Dermis blood vessel endothelial cell (primary cell): Measurements from ENCODE around the gene ABCA4. TPM values are rescaled to one million over a fixed set of nuclear protein-coding genes. Genes with fewer than 3 reads are reported as not detected.

Experiments used
- DNase-seq: peaks from one replicate; pipeline ENCODE4 v3.0.0; 2010
- total RNA-seq: library from RNA; depleted of rRNA; stranded (reverse); fragments of >200 nt; gene quantifications from 2 replicates; pipeline ENCODE4 v1.2.3, GENCODE V29; 2014

Gene ABCA4
- total RNA-seq, 1 donor from 2014 or later = 113 TPM

DNA sequence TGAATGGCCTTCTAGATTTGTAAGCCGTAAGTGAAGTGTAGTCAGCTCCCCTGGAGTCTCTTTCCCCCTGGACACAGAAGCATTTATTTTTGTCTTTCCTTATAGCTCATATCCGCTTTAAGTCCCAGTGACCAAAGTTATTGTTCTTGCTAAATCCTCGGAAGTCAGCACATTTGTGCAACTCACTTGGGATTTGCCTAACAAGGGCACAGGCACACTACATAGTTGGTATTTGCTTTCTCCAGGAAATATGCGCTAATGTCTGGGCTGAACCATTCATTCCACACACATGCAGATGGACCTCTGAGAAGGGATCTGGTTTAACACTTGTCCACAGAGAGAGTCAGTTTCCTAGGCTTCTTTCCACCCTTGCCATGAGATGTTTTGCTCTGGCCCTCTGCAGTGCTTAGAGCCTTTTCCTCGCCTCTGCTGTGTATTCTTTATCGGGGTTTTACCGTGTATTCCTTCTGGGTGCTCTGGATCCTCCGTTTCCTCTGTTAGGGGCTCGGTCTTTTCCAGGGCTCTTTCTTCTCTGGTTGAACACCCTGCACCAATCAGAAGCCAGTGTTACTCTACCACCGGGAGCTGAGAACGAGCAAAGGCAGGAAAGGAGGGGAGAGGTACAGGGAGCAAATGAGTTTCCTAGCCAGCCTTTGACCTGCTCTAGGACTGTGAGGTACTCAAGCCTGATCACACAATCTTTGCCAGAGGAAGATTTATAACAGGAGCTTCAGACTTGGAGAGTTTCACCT lies 72.4 kb downstream of the ABCA4 start:
- DNase-seq = peak; percentile 99

GRCh38 chr1:94047949-94048348 lies 73.0 kb downstream of the ABCA4 start:
- peak; percentile 57 for DNase-seq

DNA sequence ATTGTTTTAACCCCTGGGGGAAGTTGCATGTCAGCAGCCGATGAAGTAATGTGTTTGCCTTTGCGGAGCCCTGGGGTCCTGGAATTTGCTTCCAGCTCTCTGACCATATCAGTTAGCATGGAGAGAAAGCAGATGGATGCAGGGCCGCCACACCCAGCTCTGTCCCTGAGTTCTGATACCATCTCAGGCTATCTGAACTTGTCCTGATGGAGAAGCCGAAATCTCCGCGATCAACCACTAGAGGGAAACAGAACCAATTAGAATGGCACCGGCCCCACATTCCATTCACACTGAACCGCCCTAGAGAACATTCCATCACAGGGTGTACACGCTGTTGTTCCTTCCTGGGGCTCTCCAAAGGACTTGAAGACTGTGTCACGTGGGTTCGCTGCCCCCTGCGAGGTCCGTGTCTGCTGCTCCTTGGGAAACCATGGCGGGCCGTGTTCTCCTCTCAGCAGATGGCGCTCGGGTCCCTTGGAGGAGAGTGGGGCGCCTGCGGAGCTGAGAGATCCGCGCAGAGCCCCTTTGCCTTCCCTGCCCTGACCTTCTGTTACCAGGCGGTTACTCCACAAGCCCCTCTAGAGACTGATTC lies 75.4 kb downstream of the ABCA4 start:
- DNase-seq = peak; percentile 100

- DNase-seq = no peak
Measured at GRCh38 chr1:94044891-94045290, 76.1 kb downstream of the ABCA4 start.

- peak; percentile 73 for DNase-seq
Measured at GRCh38 chr1:94044290-94044790, 76.6 kb downstream of the ABCA4 start.

- DNase-seq = no peak
Measured at GRCh38 chr1:94043738-94044289, 77.1 kb downstream of the ABCA4 start.

DNA sequence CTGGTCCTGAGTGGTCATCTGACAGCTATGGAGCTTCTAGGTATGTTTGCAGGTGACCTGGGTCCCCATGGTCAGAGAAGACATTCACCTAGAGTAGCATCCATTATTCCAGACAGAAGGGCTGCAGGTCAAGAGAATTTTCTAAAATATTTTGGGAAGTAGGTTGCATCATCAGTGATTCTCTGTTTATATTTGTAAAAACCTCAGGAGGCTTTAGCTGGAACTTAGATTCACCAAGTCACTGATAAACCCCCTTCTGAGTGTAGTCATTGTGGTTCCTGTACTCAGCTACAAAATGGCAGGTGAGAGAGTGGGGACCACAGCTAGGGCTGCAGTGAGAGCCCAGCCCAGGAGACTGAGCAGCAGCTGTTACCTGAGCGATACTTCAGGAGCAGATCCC lies 78.6 kb downstream of the ABCA4 start:
- DNase-seq = no peak

GRCh38 chr1:94039871-94040569 lies 80.9 kb downstream of the ABCA4 start:
- DNase-seq = no peak

GRCh38 chr1:94039514-94039870 lies 81.5 kb downstream of the ABCA4 start:
- DNase-seq = peak; percentile 96

DNA sequence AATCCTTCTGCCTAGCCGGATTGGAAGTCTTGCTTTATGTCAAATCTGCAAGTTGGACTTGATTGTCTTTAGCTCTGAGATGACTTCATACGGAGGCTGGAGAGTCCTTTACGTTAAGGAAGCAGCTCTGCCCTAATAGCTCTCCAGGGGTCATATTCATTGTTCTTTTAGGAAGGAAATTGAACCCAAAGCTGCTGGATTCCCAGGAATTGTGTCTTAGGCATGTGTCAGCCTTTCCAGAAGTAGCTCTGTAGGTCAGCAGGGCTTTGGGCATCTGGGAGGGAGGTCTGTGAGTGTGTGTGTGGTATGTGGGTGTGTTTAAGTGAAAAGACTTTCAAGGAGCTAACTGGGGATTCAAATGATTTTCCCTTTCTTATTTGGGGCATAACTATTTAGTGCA lies 82.4 kb downstream of the ABCA4 start:
- DNase-seq = peak; percentile 100

DNA sequence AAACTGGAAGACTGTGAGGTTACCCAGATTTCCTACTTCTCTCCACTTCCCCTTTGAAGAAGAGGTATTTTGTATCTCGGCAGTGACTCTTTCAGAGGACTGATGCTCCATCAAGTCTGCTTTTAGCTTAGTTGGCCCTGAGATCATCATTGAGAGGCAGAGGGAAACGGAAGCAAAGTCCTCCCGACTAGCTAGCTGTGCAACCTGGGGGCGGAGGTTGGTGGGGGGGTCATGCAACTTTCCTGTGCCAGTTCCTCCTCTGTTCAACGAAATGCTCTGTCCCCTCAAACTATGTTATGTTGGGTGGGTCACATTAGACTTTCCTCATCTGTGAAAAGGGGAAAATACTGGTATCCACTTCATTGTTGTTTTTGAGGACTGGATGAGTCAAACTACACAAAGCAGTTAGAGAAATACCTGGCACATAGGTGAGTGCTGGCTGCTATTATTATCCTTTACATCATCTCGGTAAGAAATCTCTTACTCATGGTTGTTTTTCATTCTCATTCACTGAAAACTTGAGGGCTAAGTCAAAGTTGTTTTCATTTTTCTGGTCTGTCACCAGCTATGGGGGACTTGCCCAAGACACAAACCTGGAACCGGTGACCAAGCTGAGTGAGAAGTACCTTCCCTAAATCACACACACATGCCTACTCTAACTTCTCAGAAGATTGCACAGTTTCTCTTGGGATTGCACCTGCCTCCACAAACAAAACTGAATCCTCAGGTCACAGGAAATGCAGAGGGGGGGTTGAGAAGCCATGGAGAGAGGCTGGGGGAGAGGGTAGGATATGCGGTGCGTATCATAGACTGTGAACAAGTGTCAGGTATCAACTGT lies 83.3 kb downstream of the ABCA4 start:
- peak; percentile 59 for DNase-seq

DNA sequence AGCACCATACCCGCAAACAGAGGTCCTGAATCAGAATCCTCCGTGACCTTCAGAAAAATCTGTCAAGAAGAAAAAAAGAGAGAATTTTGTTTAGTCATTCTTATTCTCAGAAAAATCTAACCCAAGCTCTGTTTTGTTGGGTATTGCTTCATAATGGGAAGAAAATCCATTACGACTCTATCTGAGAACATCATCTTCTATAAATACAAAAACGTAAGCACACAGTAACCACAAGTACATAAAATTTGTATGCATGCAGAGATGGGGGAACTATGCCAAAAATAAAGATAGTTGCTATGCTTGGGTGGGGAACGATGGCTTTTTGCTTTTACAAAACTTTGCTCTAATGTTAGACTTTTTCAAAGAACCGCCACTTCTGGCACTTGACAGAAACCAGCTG lies 84.2 kb downstream of the ABCA4 start:
- no peak for DNase-seq

- peak; percentile 68 for DNase-seq
Measured at GRCh38 chr1:94033849-94034248, 87.1 kb downstream of the ABCA4 start.

GRCh38 chr1:94032637-94033036 lies 88.3 kb downstream of the ABCA4 start:
- no peak for DNase-seq

- no peak for DNase-seq
Measured at GRCh38 chr1:94031591-94031990, 89.4 kb downstream of the ABCA4 start.

DNA sequence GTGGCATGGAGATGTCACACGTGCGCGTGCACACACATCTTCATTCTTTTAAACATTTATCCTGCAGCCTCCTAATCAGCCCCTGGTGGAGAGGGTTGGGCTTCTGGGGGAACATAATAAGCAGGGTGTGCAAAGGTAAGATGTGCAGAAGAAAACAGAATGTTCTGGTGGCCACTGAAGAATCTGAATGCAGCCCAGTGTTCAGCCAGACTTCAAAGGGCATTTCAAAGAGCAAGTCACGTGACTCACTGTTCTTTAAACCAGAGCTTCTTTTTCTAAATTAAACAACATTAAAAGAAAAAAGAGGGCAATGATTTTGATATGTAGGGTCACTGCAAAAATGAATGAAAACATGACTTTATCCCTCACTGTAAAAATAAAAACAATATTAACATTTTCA lies 89.8 kb downstream of the ABCA4 start:
- no peak for DNase-seq

GRCh38 chr1:94029130-94029993 lies 91.6 kb downstream of the ABCA4 start:
- DNase-seq = no peak

DNA sequence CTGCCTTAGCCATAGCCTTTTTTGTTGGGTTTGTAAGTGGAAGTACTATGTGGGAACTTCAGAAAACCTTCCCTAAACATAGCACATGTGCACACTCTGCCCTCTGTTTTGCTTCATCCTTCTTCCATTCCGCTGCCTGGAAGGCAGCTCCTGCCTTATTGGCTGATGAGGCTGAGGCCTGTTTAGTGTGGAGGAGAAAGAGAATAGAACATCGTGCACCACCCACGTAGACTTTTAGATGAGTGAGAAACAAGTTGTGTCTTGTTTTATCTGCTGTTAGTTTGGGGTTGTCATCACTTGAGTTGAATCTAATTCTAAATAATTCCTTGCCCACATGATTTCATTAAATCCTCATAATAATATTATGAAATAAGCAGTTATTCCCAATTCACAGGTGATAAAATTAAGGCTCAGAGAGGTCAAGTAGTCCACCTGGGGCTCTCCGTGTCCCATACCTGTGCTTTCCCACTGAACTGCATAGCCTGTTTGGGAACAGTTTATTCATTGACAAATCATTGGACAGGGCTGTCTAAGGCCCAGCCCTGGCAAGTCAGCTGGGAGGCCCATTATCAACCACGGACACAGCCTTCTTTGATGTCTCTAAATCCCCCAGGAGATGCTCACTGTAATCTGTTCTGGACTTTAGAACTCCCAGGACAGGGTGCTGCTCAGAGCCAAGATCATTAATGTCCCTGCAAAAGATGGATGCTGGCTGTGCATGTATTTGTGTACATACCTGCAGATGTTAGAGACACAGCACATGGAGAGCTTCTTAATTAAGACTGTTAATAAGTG lies 93.0 kb downstream of the ABCA4 start:
- no peak for DNase-seq

GRCh38 chr1:94026619-94027380 lies 94.1 kb downstream of the ABCA4 start:
- no peak for DNase-seq
